Upper lobe of left lung (tissue), 6 donors: Measurements from ENCODE around the gene FEM1A. TPM values are rescaled to one million over a fixed set of nuclear protein-coding genes. Genes with fewer than 3 reads are reported as not detected.

Experiments
- ATAC-seq, 2 donors: fragments of 200-7000 bp; cut with Tn5 transposase; one replicate each; pipeline ENCODE4 v1.9.1; 2022; ENCODE audit warnings: mild to moderate bottlenecking in 2 of 2, moderate library complexity in 2 of 2; ENCODE audit not compliant: low FRiP score in 2 of 2
- DNase-seq, 2 donors: peaks; one replicate each; pipeline ENCODE4 v3.0.0-alpha.2; 2019 to 2020
- H3K27ac ChIP-seq, 4 donors: fragments of 200-600 bp; sonication (generic); one replicate each; pipeline ENCODE4 v1.5.1; 2016 to 2019
- H3K27me3 ChIP-seq, 4 donors: fragments of 200-600 bp; sonication (generic); one replicate each; pipeline ENCODE4 v1.5.1; 2017 to 2019
- H3K36me3 ChIP-seq, 4 donors: fragments of 200-600 bp; sonication (generic); one replicate each; pipeline ENCODE4 v1.5.1; 2016 to 2019
- H3K4me1 ChIP-seq, 4 donors: fragments of 200-600 bp; sonication (generic); one replicate each; pipeline ENCODE4 v1.5.1; 2018 to 2019
- H3K4me3 ChIP-seq, 4 donors: fragments of 200-600 bp; sonication (generic); one replicate each; pipeline ENCODE4 v1.5.1; 2017 to 2019; ENCODE audit warnings: mild to moderate bottlenecking in 2 of 4, moderate library complexity in 1 of 4
- H3K9me3 ChIP-seq, 4 donors: fragments of 200-600 bp; sonication (generic); one replicate each; pipeline ENCODE4 v1.5.1; 2018 to 2019
- CTCF ChIP-seq, 6 experiments: fragments of 450-650 bp in 4 of 6; fragments of 200-600 bp in 2 of 6; sonication (generic) in 2 of 6; IDR thresholded peaks; one replicate each; pipeline ENCODE4 v1.5.1; 2016 to 2019; ENCODE audit warnings: antibody characterized with exemption in 6 of 6
- EP300 ChIP-seq, 4 donors: sonication (generic); formaldehyde crosslinking; IDR thresholded peaks; one replicate each; pipeline ENCODE4 v1.5.1; 2017; ENCODE audit warnings: antibody characterized with exemption in 4 of 4, control low read depth in 2 of 4
- POLR2A ChIP-seq, 4 donors: fragments of 450-650 bp; IDR thresholded peaks; one replicate each; pipeline ENCODE4 v1.5.1; 2016 to 2017; ENCODE audit warnings: antibody characterized with exemption in 4 of 4, mild to moderate bottlenecking in 2 of 4
- POLR2AphosphoS5 ChIP-seq, 2 donors: sonication (generic); formaldehyde crosslinking; IDR thresholded peaks; one replicate each; pipeline ENCODE4 v1.5.1; 2017; ENCODE audit warnings: antibody characterized with exemption in 2 of 2
- WGBS, 2 donors: methylation state at CpG; one replicate each; pipeline ENCODE4 v1.1.5; 2017 to 2018; 5-methylcytosine and 5-hydroxymethylcytosine counted together
- total RNA-seq, 6 donors: library from RNA; depleted of rRNA in 4 of 6; stranded (reverse); fragments of >200 nt in 4 of 6; gene quantifications; one replicate each; pipeline versions ENCODE4 v1.1.0 to v1.2.1, GENCODE V29; 2016 to 2021
- donor health status: DM: no; HTN: no; CAD: no; lungs with moderate emphysema.
- donor health status: DM: no; HTN: yes; CAD: no; lungs with severe emphysema.

The FEM1A gene
- total RNA-seq, 6 donors from 2014 or later: 15.6 to 22.2 (median 16.0) TPM

GRCh38 chr19:4755459-4755858 lies 36.1 kb upstream of the FEM1A start:
- Histone ChIP-seq H3K36me3 (no peaks in the 10 kb centered on the region), H3K27me3 (no peaks in the 10 kb centered on the region), H3K4me1 (peaks cover 10 to 16% (median 12%) of the 10 kb centered on the region in 4 donors), H3K9me3 (no peaks in the 10 kb centered on the region), H3K4me3 (no peak overlapping the region), H3K27ac (no peak overlapping the region)
- no peak for DNase-seq
- TF ChIP-seq EP300 (IDR thresholded peaks at IDR 0.05) (no peak), POLR2AphosphoS5 (IDR thresholded peaks at IDR 0.05) (no peak), CTCF (IDR thresholded peaks at IDR 0.05) (no peak), POLR2A (IDR thresholded peaks at IDR 0.05) (no peak)
- WGBS, 2 donors: 79 to 84% methylated on average over 7 of the region's 7 CpGs
- ATAC-seq: no peak

GRCh38 chr19:4758082-4758481 lies 33.5 kb upstream of the FEM1A start:
- H3K4me1 ChIP-seq: peaks cover 10 to 18% (median 12%) of the 10 kb centered on the region in 4 donors
- H3K27me3 ChIP-seq: no peaks in the 10 kb centered on the region
- WGBS, 2 donors: 74 to 80% methylated on average over 4 of the region's 4 CpGs
- H3K9me3 ChIP-seq: no peaks in the 10 kb centered on the region
- no peaks in the 10 kb centered on the region for H3K36me3 ChIP-seq
- H3K4me3 ChIP-seq: no peak overlapping the region
- H3K27ac ChIP-seq: no peak overlapping the region
- ATAC-seq (no peak), DNase-seq (no peak)
- TF ChIP-seq POLR2A (IDR thresholded peaks at IDR 0.05) (no peak), EP300 (IDR thresholded peaks at IDR 0.05) (no peak), CTCF (IDR thresholded peaks at IDR 0.05) (no peak), POLR2AphosphoS5 (IDR thresholded peaks at IDR 0.05) (no peak)

GRCh38 chr19:4758659-4759058 lies 32.9 kb upstream of the FEM1A start:
- Histone ChIP-seq H3K27me3 (no peaks in the 10 kb centered on the region), H3K4me3 (no peak overlapping the region), H3K27ac (no peak overlapping the region), H3K36me3 (no peaks in the 10 kb centered on the region), H3K4me1 (peaks cover 10 to 18% (median 12%) of the 10 kb centered on the region in 4 donors), H3K9me3 (no peaks in the 10 kb centered on the region)
- TF ChIP-seq EP300 (IDR thresholded peaks at IDR 0.05): no peak
- TF ChIP-seq CTCF (IDR thresholded peaks at IDR 0.05): no peak
- no peak for TF ChIP-seq POLR2A (IDR thresholded peaks at IDR 0.05)
- no peak for TF ChIP-seq POLR2AphosphoS5 (IDR thresholded peaks at IDR 0.05)
- ATAC-seq: no peak
- DNase-seq: no peak
- 71 to 85% methylated on average over 5 of the region's 5 CpGs for WGBS, 2 donors

- ATAC-seq (peak; percentile 89 to 96), DNase-seq (peak; percentile 93 to 99)
- TF ChIP-seq POLR2AphosphoS5 (IDR thresholded peaks at IDR 0.05) (no peak), POLR2A (IDR thresholded peaks at IDR 0.05) (no peak), EP300 (IDR thresholded peaks at IDR 0.05) (no peak), CTCF (IDR thresholded peaks at IDR 0.05) (no peak)
- Histone ChIP-seq H3K4me3 (peak overlapping the region; percentile 9 to 44 (median 32)), H3K4me1 (peaks cover 10 to 18% (median 12%) of the 10 kb centered on the region in 4 donors), H3K36me3 (no peaks in the 10 kb centered on the region), H3K27ac (no peak overlapping the region), H3K9me3 (no peaks in the 10 kb centered on the region), H3K27me3 (no peaks in the 10 kb centered on the region)
- 3 to 7% methylated on average over 6 to 45 of the region's 53 CpGs for WGBS, 2 donors
These were observed 31.9 kb upstream of the FEM1A start for GRCh38 chr19:4759388-4760284.
